NCI-H2107 (cell line): ENCODE measurements around the gene PES1.
"Not testable (repeated sequence)": the region's sequence is repeated elsewhere in the genome, so short reads cannot be mapped to it uniquely, and the experiment has no call there.

Experiments
- DNase-seq: peaks from one replicate; lab custom pipeline; 2025; lab: John Stamatoyannopoulos, UW

PES1 gene

DNA sequence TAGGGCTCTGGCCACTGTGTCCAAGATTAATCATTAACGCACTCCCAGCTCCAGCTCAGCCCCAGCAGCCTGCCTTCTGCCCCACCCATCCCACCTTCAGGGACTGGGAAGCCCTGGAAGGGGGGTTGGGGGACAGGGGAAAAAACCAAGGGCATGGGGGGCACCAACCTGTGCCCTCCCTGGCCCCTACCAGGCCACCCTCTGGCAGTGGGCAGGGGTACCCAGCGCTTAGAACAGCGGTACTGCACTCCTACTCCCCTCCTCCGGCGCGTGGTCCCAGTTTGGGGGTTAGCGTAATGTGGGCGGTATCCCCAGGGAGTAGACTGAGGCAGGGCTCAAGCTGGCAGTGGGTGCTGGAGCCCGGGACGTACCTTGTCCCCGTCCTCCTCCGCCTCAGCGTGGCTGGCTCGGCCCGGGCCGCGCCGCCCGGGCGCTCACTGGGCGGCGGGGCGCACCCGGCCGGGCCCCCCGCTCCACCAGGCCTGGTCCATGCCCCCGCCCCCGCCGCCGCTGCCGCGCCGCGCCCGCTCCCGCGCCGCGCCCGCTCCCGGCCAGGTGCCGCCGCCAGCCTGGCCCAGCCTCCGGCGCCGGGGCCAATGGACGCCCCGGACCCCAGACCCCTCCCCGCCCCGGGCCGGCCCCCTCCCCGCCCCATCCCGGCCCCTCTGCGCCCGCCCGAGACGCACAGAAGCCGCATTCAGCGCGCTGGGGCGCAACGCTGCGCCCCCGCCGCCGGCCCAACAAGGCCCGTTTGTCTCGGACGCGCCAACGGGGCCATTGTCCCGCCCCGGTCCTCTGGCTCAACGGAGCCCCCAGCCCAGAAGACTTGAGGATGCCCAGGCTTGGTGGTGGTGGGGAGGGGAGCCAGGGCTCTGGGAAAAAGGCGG lies 17.4 kb downstream of the PES1 start, which contains the start of gene GAL3ST1:
TSS of gene GAL3ST1 (minus strand) at position 571 of the 887 bp plus-strand sequence. CDS start 17,273 bp downstream, outside the sequence.
- DNase-seq = no peak

DNA sequence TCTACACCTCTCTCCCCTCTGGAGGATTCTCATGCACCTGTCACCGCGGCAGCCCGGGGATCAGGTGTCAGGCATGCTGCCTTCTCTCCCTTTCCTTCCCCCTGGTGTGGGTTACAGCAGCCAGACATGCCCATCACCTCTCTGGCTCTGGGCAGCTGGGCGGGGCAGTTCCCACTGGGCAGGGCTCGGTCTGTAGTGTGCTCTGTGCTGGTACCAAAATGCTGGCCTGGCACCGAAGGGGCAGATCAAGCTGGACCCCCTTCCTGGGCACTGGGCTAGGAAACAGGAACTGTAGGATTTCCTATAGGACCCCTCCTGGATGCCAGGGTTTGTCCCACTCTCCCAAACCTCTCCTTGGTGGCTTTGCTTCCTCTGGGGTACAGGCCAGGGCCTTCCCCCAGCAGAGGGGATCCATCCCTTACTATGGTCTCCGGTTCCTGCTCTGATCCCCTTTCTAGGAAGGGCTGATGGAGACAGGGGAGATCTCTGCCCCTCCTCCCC lies 18.1 kb downstream of the PES1 start:
- no peak for DNase-seq

DNA sequence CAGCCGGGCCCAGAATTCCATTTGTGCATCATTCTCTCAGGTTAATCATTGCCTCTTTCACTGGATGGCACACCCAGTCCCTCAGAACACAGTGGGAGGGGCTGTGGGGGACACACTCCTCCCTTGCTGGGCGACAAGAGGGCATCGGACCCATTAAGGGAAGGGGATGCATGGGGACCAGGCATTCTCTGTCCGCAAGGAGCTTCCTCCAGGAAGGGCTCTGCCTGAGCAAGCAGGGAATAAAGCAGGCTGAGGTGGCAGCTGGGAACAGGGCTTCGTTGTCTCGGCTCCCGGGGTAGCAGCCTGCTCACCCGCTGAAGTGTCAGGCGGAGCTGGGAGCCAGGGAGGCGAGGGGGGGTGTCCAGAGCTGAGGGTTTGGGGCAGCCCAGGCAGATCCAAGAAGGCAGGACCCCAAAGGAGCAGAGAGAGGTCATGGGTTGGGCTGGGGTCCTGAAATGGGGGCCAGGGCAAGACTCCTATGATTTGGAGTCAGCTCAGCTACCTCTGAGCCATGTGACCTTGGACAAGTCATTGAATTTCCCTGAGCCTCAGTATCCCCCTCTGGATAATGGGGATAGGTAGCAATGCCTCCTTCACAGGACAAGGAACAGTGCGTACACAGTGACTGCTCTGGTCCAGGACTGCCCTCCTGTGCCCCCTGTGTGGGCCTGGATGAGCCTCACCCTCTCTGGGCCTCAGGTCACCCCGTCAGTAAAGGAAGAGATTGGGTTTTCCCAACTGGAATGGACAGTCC lies 18.7 kb downstream of the PES1 start:
- no peak for DNase-seq

DNA sequence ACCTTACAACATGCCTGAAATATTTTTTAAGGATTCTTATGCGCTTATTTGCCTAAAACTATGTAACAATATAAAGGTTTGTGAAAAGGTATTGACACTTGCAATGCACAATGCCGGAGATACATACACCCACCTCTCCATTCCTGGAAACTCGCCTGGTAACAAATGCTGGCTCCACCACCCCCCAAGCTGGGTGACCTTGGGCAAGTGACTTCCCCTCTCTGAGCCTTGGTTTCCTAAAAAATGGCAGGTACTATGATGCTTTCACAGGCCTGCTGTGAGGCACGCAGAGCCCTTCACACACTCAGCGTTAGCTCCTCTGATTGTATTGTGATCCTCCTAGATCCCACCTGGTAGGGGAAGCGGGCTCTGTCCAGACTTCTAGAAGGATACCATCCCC lies 19.5 kb downstream of the PES1 start:
- DNase-seq = no peak

DNA sequence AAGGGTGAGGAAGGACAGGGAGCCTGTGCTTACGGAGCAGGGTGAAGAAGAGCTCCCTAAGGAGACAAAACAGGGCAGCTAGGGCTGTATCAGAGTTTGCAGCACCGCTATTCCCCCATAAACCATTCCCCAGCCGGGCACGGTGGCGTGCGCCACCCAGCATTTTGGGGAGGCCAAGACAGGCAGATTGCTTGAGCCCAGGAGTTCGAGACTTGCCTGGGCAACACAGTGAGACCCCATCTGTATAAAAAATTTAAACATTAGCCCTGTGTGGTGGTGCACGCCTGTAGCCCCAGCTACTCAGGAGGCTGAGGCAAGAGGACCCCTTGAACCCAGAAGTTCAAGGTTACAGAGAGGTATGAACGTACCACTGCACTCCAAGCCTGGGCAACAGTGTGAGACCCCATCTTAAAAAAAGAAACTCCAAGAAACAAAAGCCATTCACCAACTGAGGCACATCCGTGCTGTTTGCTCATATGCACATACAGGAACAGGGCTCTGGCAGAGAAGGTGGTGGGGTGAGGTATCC lies 22.0 kb downstream of the PES1 start:
- no peak for DNase-seq

DNA sequence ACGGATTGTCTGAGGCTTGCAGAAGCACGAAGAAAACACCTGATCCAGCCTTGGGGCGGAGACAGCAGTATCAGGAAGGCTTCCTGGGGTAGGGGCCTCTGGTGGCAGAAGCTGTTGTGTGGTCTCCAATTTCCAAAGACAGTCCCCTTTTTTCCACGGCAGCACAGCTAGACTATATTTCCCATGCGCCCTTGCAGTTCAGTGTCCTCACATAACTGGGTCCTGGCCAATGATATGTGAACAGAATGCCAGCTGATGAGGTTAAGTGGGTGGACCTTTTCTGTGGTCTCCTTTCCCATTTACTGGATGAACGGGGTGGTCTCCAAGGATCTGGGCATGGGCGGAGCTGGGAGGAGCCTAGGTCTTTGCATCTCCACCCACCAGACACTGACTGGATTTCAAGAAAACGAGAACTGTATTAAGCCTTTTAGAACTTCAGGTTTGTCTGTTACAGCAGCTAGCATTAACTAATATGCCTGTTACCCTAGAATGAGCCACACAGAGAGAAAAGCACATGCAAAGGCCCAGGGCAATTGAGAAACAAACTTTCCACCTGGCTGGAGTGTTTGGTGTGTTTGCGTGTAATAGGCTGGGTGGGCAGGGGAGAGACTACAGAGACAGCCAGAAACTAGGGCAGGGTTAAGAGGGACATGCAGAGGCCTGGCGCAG lies 23.4 kb downstream of the PES1 start:
- no peak for DNase-seq

DNA sequence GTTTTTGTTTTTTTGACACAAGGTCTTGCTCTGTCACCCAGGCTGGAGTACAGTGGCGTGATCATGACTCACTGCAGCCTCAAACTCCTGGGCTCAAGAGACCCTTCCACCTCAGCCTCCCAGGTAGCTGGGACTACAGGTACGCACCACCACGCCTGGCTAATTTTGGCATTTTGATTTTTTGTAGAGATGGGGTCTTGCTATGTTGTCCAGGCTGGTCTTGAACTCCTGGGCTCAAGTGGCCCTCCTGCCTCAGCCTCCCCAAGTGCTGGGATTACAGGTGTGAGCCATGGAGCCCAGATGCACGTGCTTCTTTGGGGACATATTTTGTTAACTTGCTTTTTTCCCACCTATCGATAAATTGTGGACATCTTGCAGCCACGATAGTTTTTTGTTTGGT lies 24.4 kb downstream of the PES1 start:
- DNase-seq = not testable (repeated sequence)

DNA sequence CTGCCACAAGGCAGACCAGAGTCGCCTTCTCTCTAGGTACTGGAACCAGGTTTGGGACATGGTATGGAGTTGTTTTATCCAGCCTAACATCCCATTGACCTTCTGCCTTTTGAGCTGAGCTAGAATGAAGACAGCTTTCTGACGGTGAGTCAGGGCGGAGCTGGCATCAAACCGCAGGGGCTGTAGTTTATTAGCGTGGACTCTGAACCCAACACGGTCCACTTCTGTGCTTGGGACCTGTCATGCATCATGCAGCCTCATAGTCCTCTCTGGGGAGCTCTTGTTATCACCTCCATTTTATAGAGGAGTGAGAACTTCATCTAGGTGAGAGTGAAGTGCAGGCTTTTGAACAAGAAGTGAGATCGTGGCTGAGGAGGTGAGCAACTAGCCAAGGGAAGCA lies 25.6 kb downstream of the PES1 start:
- DNase-seq = no peak

DNA sequence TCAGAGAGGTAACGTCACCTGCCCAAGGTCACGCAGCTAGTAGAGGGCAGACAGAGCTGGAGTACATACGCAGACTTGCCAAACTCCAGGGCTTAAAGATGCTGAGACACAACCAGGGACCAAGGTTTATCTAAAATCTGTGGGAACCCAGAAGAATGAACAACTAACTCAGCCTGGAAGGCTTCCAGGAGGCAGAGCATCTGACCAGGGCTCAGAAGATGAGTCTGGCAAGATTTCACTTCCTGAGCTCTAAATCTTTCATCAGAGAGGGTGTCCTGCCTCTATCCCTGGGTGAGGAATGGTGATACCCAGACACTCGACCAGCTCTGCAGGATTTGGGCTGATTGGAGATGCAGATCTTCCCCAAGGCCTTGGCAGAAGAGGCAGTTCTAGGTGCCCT lies 26.4 kb downstream of the PES1 start:
- no peak for DNase-seq

DNA sequence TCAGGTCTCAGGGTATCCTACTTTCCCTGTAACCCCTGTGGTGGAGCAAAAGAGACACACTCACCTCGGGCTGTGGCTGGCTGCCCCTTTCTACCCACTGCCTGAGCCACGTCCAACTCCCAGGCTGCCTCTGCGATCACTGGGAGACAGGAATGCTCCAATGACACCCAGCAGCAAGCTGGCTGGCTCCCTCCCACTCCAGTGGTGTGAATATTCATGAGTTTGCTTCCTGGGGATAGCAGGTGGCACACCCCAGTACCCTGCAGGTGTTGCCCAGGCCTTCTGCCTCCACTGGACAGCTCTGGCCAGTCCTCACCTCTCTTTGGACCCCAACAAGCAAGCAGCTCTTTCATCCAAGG lies 27.0 kb downstream of the PES1 start:
- DNase-seq = no peak

DNA sequence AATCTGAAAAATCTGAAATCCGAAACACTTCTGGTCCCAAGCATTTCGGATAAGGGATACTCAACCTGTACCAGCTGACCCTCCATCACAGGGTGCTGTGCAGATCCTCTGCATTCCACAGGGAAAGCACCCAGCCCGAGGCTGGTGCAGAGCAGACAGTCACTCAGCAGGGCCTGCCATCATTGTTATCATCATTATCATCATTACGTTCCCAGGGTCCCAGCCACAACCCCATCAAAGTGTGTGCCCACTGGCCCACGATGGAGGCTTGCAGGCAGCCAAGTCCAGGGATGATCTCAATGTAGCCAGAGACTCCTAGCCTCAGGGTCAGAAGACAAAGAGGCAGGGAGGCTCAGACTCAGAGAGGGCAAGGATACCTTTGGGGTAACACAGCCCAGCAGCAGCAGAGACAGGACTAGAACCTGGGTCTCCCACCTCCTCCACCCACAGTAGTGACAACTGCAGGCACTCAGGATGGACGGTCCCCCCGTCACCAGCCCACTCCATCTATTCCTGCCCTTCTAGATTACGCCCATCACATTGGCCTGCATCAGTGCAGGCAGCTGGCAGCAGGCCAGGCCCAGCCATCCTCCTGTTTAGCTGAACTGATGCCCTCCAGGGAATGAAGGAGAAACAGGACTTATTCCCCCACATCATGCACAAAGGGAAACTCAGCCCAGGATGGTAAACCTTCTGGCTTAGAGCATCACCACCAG lies 27.5 kb downstream of the PES1 start:
- no peak for DNase-seq

DNA sequence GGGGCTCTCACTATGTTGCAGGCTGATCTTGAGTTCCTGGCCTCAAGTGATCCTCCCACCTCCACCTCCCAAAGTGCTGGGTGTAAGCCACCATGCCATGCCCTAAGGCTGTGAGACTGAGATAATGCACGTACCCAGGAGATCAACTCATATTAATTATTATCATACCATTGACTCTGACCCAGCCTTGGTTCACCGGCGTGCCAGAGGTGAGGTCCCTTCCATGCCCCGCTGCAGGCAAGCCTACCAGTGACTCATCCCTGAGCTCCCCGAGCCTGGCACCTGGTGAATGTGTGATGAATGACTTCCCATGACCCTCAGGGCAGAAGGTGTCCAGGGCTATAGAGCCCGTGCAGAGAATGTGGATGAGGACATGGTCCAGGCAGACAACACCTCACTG lies 29.3 kb downstream of the PES1 start:
- no peak for DNase-seq

DNA sequence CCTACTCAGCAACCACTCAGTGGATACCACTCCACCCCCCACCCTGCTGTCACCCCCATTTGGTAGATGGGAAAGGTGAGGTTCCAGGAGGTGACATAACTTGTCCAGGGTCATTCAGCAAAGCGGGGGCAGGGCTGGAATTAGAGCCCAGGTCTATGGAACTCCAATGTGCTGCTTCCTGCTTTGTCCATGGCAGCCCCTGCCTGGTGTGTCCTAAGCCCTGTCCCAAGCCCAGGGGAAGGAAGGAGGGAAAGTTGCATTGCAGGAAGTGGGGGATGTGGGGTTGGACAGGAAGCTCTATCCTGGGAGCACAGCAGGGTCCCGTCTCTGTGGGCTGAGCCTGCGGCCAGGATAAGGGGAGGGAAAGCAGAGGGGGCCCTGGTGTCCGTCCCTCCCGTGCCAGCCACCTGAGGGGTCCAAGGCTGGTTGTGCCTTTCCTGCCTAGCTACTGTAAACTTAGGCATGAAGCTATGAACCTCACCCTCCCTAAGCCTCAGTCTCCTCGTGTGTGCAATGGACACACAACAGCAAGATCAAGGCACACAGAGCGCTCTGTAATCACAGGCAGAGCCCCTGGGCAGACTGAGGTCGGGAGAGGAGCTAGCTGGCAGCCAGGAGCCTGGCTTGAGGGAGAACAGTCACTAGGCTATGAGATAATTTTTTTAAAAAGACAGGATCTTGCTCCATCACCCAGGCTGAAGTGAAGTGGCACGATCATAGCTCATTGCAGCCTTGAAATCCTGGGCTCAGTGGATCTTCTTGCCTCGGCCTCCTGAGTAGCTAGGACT lies 30.1 kb downstream of the PES1 start:
- no peak for DNase-seq

DNA sequence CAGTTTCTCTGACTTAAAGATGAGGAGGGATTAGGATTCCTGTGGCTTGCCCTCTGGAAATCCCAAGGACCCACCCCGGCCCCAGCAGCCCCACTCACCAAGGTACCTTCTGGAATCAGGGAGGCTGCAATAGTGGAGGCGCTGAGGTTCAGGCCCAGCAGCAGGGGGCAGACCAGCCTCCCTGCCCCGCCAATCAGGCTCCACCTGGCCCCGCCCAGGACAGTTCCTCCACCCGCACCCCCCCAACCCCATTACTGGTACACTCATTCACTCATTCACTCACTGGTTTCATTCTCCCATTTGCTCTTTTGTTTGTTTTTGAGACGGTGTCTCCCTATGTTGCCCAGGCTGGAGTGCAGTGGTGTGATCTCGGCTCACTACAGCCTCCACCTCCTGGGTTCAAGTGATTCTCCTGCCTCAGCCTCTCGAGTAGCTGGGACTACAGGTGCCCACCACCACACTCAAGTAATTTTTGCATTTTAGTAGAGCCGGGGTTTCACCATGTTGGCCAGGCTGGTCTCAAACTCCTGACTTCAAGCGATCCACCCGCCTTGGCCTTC lies 31.0 kb downstream of the PES1 start:
- DNase-seq = not testable (repeated sequence)

DNA sequence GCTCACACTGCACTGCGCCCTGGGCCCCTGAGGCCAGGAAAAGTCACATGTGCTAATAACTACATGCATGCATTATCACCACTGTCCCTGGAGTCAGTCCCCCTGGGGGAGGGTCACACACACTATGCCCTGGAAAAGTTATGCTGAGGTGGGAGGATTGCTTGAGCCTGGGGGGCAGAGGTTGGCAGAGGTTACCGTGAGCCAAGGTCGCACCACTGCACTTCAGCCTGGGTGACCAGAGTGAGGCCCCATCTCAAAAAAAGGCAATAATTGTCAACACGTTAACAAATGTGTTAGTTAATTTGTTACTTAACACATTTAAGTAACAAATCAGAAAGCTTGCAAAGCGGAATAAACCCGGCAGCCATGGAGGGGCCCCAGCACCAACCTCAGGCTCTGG lies 31.8 kb downstream of the PES1 start:
- no peak for DNase-seq

DNA sequence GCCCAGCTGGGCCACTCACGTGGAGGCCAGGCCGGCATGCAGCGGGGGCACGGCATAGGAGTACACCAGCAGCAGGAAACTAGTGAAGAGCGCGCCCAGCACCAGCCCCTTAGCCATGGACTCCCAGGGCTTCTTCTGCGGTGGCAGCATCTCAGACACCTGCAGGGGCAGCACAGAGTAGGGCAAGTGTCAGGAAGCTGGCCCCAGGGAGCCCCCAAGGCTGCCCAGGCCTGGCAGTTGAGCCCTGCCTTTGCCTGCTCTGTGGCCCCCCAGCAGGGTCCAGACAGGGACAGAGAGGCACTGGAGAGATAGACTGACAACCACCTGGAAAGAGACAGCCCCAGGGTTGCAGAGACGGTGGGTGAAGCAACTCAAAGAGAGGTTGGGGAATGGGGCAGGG lies 34.5 kb downstream of the PES1 start:
- no peak for DNase-seq

DNA sequence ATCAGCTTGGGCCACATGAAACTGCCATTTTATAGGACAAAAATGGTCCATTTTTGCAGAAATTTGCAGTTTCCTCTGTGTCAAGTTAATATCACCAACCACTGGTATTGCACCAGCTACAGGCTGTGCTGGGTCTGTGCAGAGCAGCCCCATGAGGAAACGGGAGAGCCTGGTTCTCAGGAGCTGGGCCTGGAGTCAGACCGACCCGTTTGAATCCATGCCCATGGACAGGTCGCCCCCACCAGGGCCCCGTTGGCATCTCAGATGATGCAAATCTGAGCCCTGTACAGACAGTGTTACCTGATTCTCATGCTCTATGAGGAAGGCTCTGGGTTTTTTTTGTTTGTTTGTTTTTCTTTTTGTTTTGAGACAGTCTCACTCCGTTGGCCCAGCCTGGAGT lies 35.3 kb downstream of the PES1 start:
- DNase-seq = no peak

DNA sequence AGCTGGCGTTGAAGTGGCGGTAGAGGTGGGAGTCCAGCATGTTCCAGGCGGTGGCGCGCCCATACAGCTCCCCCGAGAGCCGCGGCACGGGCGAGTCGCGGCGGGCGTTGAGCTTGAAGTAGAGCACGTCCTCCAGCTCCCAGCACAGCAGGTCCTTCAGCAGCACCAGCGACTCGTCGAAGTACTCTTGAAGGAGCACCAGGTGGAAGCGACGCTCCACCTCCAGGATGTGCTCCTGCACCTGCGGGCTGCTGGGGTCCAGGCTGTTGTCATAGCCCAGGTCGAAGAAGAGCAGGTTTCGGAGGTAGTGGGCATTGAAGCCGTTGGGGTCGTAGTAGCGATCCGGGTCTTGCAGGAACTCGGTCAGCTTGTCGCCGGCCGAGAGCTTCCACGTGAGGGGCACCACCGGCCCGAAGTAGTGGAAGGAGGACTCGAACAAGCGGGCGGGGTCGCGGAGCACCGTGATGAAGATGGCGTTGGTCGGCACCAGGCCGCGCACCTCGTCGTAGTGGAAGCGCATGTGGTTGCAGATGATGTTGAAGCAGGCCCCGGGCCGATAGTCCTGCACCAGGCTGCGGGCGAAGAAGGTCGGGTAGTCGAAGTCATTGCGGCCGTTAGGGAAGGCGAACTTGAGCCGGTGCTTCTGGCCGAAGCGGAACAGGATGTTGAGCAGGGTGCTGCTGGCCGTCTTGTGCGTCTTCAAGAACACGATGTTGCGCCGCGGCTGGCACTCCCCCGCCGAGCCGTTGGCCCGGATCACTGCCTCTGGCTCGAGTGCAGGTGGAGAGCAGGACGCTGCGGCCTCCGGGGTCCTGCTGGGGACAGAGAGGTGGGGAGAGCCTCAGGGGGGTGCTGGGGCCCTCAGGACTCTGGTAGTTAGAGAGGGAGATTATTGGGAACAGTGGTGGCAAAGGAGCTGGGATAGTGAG lies 36.2 kb downstream of the PES1 start:
- no peak for DNase-seq

DNA sequence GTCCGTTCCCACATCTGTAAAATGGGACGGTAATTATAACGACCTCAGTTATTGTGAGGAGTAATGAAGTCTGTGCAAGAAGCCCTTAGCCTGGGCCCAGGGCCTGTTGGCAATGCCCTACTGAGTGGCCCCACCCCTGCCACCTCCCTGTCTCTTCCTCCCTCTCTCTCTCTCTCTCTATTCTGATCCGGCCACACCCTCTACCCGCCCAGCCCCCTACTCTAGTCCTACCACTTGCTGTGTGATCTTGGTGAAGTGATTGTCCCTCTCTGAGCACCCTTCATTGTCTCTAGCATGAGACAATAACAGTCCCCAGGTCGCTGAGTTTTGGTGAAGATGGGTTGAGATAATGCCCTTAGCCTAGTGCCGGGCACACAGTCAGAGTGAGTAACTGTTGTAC lies 37.7 kb downstream of the PES1 start:
- no peak for DNase-seq
